ENCODE measurements around the gene CIART. TPM values are rescaled to one million over a fixed set of nuclear protein-coding genes. Genes with fewer than 3 reads are reported as not detected.
"Not testable (repeated sequence)": the region's sequence is repeated elsewhere in the genome, so short reads cannot be mapped to it uniquely, and the experiment has no call there.

The CIART gene, protein sequence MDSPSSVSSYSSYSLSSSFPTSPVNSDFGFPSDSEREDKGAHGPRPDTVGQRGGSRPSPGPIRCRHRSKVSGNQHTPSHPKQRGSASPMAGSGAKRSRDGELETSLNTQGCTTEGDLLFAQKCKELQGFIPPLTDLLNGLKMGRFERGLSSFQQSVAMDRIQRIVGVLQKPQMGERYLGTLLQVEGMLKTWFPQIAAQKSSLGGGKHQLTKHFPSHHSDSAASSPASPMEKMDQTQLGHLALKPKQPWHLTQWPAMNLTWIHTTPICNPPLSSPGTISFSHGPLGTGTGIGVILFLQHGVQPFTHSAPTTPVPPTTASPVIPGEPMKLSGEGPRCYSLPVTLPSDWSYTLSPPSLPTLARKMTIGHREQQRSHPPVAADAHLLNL
- total RNA-seq = 3.5 TPM
- long read RNA-seq, partial matches to known transcripts = 1 of 4 reads
- long read RNA-seq, other reads (novel, unspliced or antisense) = 0 of 4 reads

GRCh38 chr1:150281758-150282557 lies at the start of gene CIART:
Gene CIART (plus strand): TSS chr1:150282554. CDS start chr1:150283268, 714 bp downstream.
- peak; percentile 93 for DNase-seq (ENCODE audit: low spot score)

GRCh38 chr1:150232921-150233320 lies 49.4 kb upstream of the CIART start:
- DNase-seq (ENCODE audit: low spot score) = not testable (repeated sequence)

DNA sequence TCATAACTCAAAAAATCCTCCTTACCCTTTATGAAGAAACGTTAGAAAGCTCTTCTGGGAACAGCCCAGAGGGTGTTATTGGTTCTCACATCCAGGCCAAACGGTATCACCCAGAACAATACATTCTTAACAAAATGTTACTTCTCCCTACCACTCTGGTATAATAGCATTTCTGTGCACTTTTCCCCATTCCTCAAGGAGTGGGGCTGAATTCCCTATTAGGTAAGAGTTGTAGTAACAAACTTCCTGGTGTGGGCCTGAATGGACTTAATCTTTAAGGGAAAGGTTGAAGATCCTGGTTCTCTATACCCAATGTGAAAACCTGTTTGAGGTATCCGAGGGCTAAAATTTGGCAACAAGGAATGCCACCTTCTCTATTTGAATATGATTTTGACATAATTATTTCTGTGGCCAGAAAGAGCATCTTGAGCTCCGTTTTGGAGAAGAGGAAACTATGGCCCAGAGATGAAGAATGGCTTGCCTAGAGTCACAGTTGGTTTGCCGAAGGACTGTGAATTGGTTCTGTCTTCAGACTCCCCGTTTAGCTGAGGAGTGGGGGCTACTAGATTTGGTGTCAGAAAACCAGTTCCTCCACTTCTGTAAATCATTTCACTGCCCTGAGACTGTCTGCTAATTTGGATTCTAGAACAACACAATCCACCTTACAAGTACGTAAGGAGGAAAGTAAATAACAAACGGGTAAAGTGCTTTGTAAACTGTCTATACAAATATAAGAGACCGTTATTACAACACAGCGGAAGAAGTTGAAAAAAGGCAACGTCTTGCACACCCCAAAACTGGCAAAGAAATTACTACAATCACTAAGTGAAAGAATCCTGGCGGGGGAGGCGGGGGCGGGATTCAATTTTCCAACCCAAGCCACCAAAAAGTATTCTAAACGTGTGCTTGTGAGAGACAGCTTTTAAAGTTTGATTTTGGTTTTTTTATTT lies 48.7 kb upstream of the CIART start:
- no peak for DNase-seq (ENCODE audit: low spot score)

DNA sequence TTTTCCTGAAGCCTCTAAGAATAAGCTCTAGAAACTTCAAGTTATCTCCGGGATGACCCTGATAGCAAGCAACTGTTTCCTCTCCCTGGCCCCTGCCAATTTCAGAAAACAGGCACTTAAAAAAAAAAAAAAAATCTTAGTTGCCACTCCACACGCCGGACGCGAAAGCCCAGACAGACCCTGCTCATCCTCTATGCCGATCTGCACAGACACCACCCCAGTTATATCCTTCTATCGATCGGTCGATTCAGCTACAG lies 48.1 kb upstream of the CIART start:
- no peak for DNase-seq (ENCODE audit: low spot score)

DNA sequence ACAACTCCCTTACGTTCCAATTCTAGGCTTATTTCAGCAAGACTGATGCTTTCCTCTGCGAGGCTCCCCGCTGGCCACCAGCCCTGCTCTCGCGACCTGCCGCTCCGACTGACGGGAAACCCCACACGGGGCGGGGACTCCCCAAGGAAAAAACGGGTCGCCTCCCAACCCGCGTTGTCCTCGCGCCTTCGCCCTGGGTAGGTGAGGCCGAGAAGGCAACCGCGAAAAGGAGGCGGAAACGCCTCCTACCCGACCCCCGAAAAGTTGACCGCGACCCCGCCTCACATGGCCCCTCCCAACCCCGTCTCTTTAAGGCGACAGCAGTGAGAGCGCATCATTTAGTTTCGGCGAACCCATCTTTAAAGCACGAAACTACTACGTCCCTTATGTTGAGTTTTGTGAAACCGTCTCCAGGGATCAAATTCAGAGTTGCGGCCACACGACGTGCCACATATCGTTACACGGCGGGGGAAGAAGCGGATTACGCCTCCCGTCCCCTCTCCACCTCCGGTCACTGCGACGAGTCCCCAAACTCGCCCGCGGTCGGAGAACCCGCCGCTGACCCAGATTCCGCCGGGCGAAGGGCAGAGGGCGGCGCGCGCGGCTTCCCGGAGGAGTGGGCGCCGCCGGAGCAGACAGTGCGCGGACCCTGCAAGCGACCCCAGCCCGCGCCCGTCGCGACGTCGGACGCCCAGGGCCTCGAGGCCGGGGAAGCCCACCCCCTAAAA lies 47.6 kb upstream of the CIART start:
- peak; percentile 94 for DNase-seq (ENCODE audit: low spot score)

DNA sequence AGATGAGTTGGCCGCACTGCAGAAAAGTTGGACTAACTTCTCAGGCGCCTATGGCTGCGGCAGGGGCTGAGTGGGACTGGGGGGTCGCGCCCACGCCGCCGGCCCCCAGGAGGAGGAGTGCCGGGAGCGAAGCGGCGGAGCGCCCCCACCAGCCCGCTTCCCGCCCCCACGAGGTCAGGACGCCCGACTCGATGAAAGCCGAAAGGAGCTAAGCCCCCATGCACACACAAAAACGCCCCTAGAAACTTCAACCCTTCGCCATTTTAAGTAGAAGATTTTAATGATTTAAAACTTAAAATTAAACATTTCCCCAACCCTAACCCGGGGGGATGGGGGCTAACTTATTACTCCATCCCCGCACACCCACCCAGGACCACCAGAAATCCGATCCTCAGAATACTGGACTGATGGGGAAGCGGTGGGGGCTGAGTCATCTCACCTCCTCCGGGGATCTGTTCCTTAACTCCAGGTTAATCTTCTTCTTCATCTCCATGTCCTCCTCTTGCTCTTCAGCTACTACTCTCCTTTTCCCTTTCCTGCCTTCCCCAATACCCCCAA lies 47.0 kb upstream of the CIART start:
- no peak for DNase-seq (ENCODE audit: low spot score)

GRCh38 chr1:150235852-150236613 lies 46.3 kb upstream of the CIART start, which contains the start of gene ANP32E:
Gene ANP32E (minus strand): TSS chr1:150236112. CDS start chr1:150235786, 326 bp downstream.
- peak; percentile 94 for DNase-seq (ENCODE audit: low spot score)

DNA sequence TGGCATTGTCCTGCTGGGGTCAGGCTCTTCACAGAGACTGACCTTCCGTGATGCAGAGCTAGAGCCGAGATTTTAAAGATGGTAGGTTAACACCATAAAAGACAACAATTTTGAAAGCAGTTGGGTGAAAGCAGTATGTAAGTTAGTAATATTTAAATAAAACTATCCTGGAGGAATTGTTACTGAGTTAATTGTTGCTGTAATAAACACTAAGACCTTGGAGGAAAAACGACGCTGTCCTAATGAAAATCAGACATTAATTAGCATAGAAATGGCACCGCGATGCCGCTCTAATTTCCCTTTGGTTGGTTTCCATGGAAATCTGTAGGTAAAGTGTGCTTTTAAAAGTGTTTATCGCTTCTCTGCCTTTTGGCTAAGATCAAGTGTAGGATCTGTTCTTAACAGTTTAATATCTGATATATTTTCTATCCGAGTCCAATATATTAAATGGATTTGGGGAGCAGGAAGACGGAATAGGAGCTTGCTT lies 45.7 kb upstream of the CIART start:
- no peak for DNase-seq (ENCODE audit: low spot score)

- DNase-seq (ENCODE audit: low spot score) = peak; percentile 67
These were observed 45.2 kb upstream of the CIART start for GRCh38 chr1:150237176-150237575.

GRCh38 chr1:150237746-150238145 lies 44.6 kb upstream of the CIART start:
- peak; percentile 83 for DNase-seq (ENCODE audit: low spot score)

DNA sequence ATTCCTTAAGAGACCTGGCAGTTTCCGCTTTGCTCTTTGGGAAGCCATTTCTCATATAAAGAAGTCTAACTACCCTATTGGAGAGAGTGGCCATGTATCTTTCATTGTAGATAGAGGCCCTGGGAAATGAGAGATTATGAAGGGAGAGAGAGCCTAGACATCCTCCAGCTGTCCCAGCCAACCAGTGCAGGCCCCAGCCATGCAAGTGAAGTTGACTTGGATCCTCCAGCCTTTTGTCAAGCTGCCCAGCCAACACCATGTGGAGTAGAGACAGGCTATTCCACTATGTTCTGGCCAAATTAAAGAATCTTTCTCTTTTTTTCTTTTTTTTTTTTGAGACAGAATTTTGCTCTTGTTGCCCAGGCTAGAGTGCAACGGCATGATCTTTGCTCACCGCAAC lies 39.4 kb upstream of the CIART start:
- no peak for DNase-seq (ENCODE audit: low spot score)

DNA sequence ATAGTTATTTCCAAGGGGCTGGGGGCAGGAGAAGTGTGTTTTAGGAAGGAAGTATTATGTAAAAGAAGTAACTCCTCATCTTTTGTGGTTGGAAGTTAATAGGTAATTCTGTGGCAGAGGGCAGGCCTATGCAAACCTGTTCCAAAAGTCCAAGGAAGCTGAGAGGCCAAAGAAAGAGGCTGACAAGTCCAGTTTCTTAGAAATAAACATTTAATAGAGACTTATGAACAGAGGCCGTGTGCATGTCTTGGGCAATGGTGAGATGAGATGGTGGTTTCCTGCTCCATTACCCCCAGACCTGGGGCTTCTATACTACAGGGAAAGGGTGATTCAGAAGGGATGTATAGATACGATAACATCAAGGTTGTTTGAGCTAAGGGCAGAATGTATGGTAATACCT lies 32.4 kb upstream of the CIART start:
- peak; percentile 1 for DNase-seq (ENCODE audit: low spot score)

GRCh38 chr1:150256198-150256553 lies 26.2 kb upstream of the CIART start:
- no peak for DNase-seq (ENCODE audit: low spot score)

GRCh38 chr1:150256554-150257341 lies 25.6 kb upstream of the CIART start:
- DNase-seq (ENCODE audit: low spot score) = no peak

DNA sequence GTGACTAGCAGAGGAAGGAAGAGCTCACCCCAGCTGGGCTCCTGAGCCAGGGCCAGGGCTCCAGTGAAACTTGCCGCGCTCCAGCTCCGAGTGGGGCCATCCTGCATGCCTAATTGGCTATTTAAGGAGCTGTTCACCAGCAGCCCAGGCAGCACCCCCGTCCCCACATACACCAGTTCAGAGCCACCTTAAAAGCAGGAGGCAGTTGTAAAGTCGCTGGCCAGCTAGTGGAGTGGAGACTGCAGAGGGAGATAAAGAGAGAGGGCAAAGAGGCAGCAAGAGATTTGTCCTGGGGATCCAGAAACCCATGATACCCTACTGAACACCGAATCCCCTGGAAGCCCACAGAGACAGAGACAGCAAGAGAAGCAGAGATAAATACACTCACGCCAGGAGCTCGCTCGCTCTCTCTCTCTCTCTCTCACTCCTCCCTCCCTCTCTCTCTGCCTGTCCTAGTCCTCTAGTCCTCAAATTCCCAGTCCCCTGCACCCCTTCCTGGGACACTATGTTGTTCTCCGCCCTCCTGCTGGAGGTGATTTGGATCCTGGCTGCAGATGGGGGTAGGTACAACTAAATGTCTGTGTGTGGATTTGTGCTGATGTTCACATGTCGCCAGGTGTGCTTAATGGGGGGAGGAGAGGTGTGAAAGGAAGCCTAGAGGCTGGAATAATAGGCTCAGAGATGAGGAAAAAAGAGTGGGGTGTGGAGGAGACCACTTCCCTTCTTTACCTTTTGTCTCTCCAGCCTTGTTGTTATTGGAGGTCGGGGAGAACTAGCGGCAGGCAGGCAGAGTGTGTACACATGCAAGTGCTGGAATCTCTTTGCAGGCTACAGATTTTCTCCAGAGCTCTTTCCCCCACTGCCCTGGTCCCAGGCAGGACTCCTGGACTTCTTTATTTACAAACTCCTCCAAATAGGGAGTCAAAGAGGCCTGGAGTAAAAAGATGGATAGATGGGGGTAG lies 24.4 kb upstream of the CIART start, which contains the start of gene CA14:
CA14 (plus strand) TSS at position 151 of the 962 bp plus-strand sequence; CDS start at position 506, 355 bp downstream.
- no peak for DNase-seq (ENCODE audit: low spot score)

- no peak for DNase-seq (ENCODE audit: low spot score)
These were observed 23.1 kb upstream of the CIART start for GRCh38 chr1:150259217-150259616.
